Peyer's patch (tissue), 4 donors: ENCODE data around the gene OS9.

Experiments used
- CTCF ChIP-seq, 6 experiments: fragments of 450-650 bp in 4 of 6; fragments of 200-600 bp in 2 of 6; sonication (generic) in 1 of 6; IDR thresholded peaks; one replicate each; pipeline ENCODE4 v1.5.1; 2017 to 2019; ENCODE audit warnings: antibody characterized with exemption in 6 of 6, mild to moderate bottlenecking in 3 of 6, moderate library complexity in 1 of 6
- POLR2A ChIP-seq, 2 donors: fragments of 450-650 bp; IDR thresholded peaks; one replicate each; pipeline ENCODE4 v1.5.1; 2017; ENCODE audit warnings: antibody characterized with exemption in 2 of 2, mild to moderate bottlenecking in 2 of 2, moderate library complexity in 2 of 2

- TF ChIP-seq POLR2A (IDR thresholded peaks at IDR 0.05) (no peak), CTCF (IDR thresholded peaks at IDR 0.05) (no peak)
Measured at GRCh38 chr12:57770734-57771133, 76.8 kb downstream of the OS9 start.
